ENCODE measurements around the gene IL1F10.

Gene IL1F10

DNA sequence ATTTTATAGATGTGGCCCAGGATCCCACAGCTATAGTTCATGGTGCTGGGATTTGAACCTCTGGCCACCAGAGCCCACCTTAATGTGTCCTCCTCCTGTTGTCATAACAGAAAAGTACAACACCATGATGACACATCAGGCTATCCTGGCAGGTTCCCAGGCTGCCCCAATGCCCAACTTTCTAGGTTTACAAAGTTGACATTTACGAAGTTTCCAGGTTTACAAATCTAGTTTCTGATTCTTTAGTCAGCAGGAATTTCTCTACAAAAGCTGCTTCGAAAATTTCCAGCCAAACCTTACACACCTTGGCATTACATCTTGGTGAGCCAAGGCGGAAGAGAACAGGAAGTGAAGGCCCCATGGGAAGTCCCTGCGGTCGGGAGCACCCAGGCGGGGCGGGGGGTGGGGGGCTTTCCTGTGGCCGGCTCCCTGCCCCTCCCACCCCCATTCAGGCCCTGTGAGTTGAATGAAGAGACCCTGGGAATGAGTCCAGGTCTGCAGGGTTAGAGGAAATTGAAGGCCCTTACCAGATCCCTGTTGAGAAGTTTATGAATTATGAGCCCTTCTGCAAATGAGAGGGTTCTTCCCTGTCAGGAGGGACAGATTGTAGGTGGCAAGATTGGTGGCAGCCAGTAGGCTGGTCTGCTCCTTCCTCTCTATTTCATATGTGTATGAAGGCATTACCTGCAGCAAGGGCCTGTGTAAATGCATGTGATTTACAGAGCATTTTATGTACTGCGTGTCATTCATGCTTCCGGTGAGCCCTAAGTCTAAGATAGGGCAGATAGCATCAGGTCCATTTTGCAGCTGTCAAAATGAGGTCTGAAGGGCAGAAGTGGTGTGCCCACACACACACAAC lies 48.6 kb downstream of the IL1F10 start:
- CTCF ChIA-PET = interaction anchor here (0.7 to 2.1 kb wide), 3 partner anchors 20 to 38 kb away, joined by 3 to 5 read pairs (median 5); no protein-coding TSS in a partner anchor
- Mint-ChIP-seq H3K27me3 (peaks cover 18% of the 10 kb centered on the region), H3K4me3 (no peak overlapping the region), H3K36me3 (no peaks in the 10 kb centered on the region), H3K9me3 (no peaks in the 10 kb centered on the region), H3K4me1 (peaks cover 15% of the 10 kb centered on the region), H3K27ac (no peak overlapping the region)
- no peak for DNase-seq

DNA sequence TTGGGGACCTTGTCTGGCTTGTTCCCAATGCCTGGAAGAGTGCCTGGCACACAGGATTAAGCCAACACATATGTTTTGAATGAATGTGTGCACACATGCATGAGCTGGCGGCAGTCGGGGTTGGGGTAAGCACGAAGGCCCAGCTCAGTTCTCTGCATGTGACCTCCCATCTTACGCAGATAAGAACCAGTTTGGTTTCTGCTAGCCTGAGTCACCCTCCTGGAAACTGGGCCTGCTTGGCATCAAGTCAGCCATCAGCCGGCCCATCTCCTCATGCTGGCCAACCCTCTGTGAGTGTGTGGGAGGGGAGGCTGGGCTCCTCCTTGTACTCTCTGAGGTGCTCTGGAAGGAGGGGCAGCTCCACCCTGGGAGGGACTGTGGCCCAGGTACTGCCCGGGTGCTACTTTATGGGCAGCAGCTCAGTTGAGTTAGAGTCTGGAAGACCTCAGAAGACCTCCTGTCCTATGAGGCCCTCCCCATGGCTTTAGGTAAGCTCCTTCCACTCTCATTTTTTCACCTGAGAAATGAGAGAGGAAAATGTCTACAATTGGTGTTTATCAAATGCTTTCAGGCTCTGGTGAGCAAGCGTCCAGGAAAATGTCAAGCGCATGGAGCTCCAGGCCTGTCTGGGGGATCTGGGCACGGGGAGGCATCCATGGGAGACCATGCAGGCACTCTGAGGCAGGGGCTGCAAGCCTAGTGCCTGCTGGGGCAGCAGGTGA lies 49.9 kb downstream of the IL1F10 start:
- no peak overlapping the region for H3K4me3 Mint-ChIP-seq
- peaks cover 15% of the 10 kb centered on the region for H3K4me1 Mint-ChIP-seq
- H3K27ac Mint-ChIP-seq = no peak overlapping the region
- no peak for DNase-seq
- peaks cover 24% of the 10 kb centered on the region for H3K27me3 Mint-ChIP-seq
- no peaks in the 10 kb centered on the region for H3K36me3 Mint-ChIP-seq
- no peaks in the 10 kb centered on the region for H3K9me3 Mint-ChIP-seq
- CTCF ChIA-PET = interaction anchor here (1.1 to 2.1 kb wide), 2 partner anchors 19 to 20 kb away, joined by 3 to 5 read pairs; no protein-coding TSS in a partner anchor

DNA sequence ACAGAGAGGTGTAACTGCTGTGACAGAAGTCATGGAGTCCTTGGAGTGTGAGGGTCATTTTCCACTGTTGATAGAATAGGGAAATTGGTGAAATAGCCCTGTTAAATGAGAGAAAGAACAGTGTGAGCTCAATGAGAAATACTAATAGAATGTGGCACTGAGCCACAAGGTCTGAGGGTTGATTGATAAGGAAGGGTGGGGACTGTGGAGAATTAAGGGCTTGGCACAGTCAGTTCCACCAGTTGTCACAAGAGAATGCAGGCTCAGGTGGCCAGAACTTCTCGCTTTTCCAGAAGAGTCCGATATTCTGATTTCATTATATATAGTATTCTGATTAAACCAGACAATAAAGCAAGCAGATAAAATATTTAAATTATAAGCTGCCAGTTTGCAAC lies 50.5 kb downstream of the IL1F10 start:
- no peaks in the 10 kb centered on the region for H3K9me3 Mint-ChIP-seq
- H3K36me3 Mint-ChIP-seq = no peaks in the 10 kb centered on the region
- H3K4me3 Mint-ChIP-seq = no peak overlapping the region
- peaks cover 27% of the 10 kb centered on the region for H3K27me3 Mint-ChIP-seq
- no peak for DNase-seq
- CTCF ChIA-PET = interaction anchor here (1.0 to 2.1 kb wide), 3 partner anchors 18 to 34 kb away, joined by 3 to 6 read pairs (median 5); no protein-coding TSS in a partner anchor
- no peak overlapping the region for H3K27ac Mint-ChIP-seq
- peaks cover 15% of the 10 kb centered on the region for H3K4me1 Mint-ChIP-seq

DNA sequence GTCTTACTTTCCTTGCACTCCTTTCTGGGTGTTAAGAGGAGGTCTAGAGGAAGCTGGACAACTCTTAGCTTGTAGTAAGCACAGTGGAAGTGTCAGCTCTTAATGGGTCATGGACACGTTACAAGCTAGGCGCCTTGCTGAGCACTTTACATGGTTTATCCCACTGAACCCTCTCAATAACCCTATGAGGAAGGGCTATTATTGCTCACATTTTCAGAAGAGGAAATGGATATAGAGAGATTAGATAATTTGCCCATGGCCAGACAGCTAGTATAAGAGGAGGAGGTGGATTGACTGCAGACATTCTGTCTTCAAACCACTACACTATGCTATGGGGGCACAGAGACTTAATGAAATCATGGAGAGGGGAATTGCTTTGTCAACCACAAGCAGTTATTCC lies 51.3 kb downstream of the IL1F10 start:
- Mint-ChIP-seq H3K9me3 (no peaks in the 10 kb centered on the region), H3K4me3 (no peak overlapping the region), H3K27ac (no peak overlapping the region), H3K36me3 (no peaks in the 10 kb centered on the region), H3K4me1 (peaks cover 22% of the 10 kb centered on the region), H3K27me3 (peaks cover 33% of the 10 kb centered on the region)
- CTCF ChIA-PET = interaction anchor here (1.0 to 1.1 kb wide), 2 partner anchors 19 to 35 kb away, joined by 4 to 6 read pairs; no protein-coding TSS in a partner anchor
- DNase-seq = no peak

DNA sequence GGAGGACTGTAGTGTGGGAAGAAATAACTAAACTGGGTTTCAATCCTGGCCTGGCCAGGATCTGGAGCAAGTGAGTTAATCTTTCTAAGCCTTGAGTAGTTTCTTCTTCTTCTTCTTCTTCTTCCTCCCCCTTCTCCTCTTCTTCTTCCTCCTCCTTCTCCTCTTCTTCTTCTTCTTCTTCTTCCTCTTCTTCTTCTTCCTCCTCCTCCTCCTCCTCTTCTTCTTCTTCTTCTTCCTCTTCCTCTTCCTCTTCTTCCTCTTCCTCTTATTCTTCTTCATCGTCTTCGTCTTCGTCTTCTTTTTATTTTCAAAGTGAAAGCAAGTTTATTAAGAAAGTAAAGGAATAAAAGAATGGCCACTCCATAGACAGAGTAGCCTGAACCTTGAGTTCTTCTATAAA lies 53.1 kb downstream of the IL1F10 start:
- Mint-ChIP-seq H3K4me3 (no peak overlapping the region), H3K27ac (no peak overlapping the region), H3K9me3 (no peaks in the 10 kb centered on the region), H3K27me3 (peaks cover 47% of the 10 kb centered on the region), H3K4me1 (peaks cover 29% of the 10 kb centered on the region), H3K36me3 (no peaks in the 10 kb centered on the region)
- CTCF ChIA-PET = no interaction called here
- DNase-seq = no peak

DNA sequence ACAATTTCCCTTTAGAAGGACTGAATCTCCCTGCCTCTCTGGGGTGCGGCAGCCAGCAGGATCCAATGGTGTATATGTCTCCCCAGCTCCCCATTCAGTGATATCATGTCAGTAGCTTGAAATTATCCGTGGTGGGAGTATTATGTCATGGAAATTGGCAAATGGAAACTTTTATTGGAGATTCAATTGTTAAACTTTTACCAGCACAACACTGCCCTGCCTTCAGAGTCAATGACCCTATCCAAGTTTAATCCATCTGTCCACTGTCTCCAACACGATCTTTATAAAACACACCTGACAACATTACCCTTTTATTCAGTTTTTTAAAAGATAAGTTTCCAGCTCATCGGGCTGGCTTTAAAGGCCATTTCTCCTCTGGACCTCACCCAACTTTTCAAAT lies 54.6 kb downstream of the IL1F10 start:
- CTCF ChIA-PET = interaction anchor here (0.9 to 1.8 kb wide), 3 partner anchors 14 to 42 kb away, joined by 3 to 7 read pairs (median 4); no protein-coding TSS in a partner anchor
- Mint-ChIP-seq H3K27ac (no peak overlapping the region), H3K4me3 (no peak overlapping the region), H3K4me1 (peaks cover 21% of the 10 kb centered on the region), H3K36me3 (no peaks in the 10 kb centered on the region), H3K27me3 (peaks cover 50% of the 10 kb centered on the region), H3K9me3 (no peaks in the 10 kb centered on the region)
- no peak for DNase-seq

DNA sequence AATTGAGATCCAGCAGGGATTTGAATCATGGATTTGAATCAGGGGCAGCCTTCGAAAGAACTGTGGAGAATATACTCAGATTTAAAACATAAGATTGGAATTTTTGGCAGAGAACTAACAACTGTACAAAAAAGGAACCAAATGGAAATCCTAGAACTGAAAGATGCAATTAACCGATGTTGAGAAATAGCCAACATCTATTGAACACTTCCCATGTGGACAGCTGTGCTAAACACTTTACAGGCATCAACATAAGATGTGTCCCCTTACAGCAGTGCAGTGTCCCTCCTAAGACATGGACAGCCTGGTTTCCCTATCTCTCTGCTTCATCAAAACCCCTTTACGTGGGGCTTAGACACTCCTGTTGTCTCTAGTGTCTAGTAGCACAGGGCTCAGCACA lies 56.0 kb downstream of the IL1F10 start:
- H3K4me1 Mint-ChIP-seq = peaks cover 14% of the 10 kb centered on the region
- no peak overlapping the region for H3K4me3 Mint-ChIP-seq
- no peak for DNase-seq
- H3K27ac Mint-ChIP-seq = no peak overlapping the region
- H3K27me3 Mint-ChIP-seq = peaks cover 43% of the 10 kb centered on the region
- no peaks in the 10 kb centered on the region for H3K9me3 Mint-ChIP-seq
- CTCF ChIA-PET = interaction anchor here (1.0 to 1.7 kb wide), 3 partner anchors 10 to 13 kb away, joined by 3 to 6 read pairs (median 3); no protein-coding TSS in a partner anchor
- H3K36me3 Mint-ChIP-seq = no peaks in the 10 kb centered on the region

DNA sequence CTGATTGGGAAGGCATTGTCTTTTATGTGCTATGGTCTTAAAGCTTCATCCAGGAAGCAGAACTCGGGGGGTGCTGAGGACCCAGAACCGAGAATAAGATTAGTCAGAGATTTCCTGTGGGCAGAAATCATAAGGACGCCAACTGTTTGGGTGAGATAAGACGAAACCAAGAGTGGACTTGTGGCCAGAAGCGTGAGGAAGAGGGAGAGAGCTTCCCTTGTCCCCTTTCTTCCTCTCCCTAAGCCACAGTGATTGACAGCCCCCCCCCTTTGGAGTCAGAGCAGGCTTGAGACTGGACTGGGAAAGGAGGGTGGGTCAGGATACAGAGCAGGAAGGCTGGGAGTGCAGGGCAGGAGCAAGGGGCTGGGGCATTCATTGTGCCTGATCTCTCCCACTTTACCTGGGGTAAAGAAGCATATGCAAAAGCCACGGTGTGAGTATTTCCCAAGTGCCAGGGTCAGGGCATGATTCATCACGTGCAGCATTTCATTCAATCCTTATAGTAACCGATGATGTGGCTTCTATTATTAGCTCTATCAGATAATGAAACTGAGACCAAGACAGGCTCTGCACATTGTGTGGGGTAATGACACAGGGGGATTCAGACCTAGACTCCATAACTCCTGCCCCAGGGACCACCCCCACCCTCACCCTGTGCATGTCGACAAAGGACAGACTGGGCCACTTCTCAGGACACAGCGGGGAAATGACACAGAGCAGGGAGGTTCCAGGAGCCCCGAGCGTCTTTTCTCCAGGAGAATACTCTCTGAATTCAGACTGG lies 56.6 kb downstream of the IL1F10 start:
- CTCF ChIA-PET = interaction anchor here (1.0 to 1.7 kb wide), 2 partner anchors 9 to 13 kb away, joined by 3 to 6 read pairs; no protein-coding TSS in a partner anchor
- Mint-ChIP-seq H3K27me3 (peaks cover 43% of the 10 kb centered on the region), H3K4me1 (peaks cover 14% of the 10 kb centered on the region), H3K36me3 (no peaks in the 10 kb centered on the region), H3K9me3 (no peaks in the 10 kb centered on the region), H3K4me3 (no peak overlapping the region), H3K27ac (no peak overlapping the region)
- no peak for DNase-seq
